Suppressor macrophage (primary cell): ENCODE data around the gene ACACA.
A peak's percentile ranks its signal among the peaks of the same experiment; 100 is the strongest.
"Not testable (repeated sequence)": the region's sequence is repeated elsewhere in the genome, so short reads cannot be mapped to it uniquely, and the experiment has no call there.

Source experiments
- DNase-seq, 4 experiments: peaks; one replicate each; pipeline ENCODE4 v3.0.0-alpha.2; 2020 to 2022

Gene ACACA

GRCh38 chr17:37168731-37169353, 237.8 kb downstream of the ACACA start:
- DNase-seq = no peak

GRCh38 chr17:37167756-37168155, 238.9 kb downstream of the ACACA start:
- no peak for DNase-seq

- DNase-seq = no peak
Measured at GRCh38 chr17:37164057-37164456, 242.6 kb downstream of the ACACA start.

GRCh38 chr17:37162800-37163199, 243.8 kb downstream of the ACACA start:
- DNase-seq = no peak

GRCh38 chr17:37160944-37161343, 245.7 kb downstream of the ACACA start:
- peak; percentile 3 to 33 (median 22) for DNase-seq

- DNase-seq = no peak
Measured at GRCh38 chr17:37158290-37158689, 248.3 kb downstream of the ACACA start.

GRCh38 chr17:37148156-37148555, 258.5 kb downstream of the ACACA start:
- DNase-seq = no peak

GRCh38 chr17:37147301-37147812, 259.3 kb downstream of the ACACA start:
- no peak for DNase-seq

GRCh38 chr17:37146086-37147064, 260.3 kb downstream of the ACACA start:
- DNase-seq = no peak

- DNase-seq = no peak
Measured at GRCh38 chr17:37144075-37144701, 262.4 kb downstream of the ACACA start.

- DNase-seq = not testable (repeated sequence)
Measured at GRCh38 chr17:37143558-37143957, 263.1 kb downstream of the ACACA start.

- DNase-seq = no peak
Measured at GRCh38 chr17:37142294-37142896, 264.2 kb downstream of the ACACA start.

- DNase-seq = no peak
Measured at GRCh38 chr17:37138571-37139120, 268.0 kb downstream of the ACACA start.

GRCh38 chr17:37137906-37138514, 268.6 kb downstream of the ACACA start:
- no peak for DNase-seq

- no peak for DNase-seq
Measured at GRCh38 chr17:37137070-37137610, 269.5 kb downstream of the ACACA start.

- no peak for DNase-seq
Measured at GRCh38 chr17:37135576-37135975, 271.1 kb downstream of the ACACA start.

- DNase-seq = no peak
Measured at GRCh38 chr17:37134050-37134449, 272.6 kb downstream of the ACACA start.

- no peak for DNase-seq
Measured at GRCh38 chr17:37133136-37133535, 273.5 kb downstream of the ACACA start.

GRCh38 chr17:37131669-37132611, 274.7 kb downstream of the ACACA start:
- no peak for DNase-seq

GRCh38 chr17:37130984-37131446, 275.6 kb downstream of the ACACA start:
- DNase-seq = no peak
